NCI-H345 (cell line): Measurements from ENCODE around the gene PTGIS.

Source experiments
- DNase-seq: peaks from one replicate; lab custom pipeline; 2025; lab: John Stamatoyannopoulos, UW

The PTGIS gene

GRCh38 chr20:49469060-49469459, 98.9 kb downstream of the PTGIS start:
- DNase-seq = no peak

DNA sequence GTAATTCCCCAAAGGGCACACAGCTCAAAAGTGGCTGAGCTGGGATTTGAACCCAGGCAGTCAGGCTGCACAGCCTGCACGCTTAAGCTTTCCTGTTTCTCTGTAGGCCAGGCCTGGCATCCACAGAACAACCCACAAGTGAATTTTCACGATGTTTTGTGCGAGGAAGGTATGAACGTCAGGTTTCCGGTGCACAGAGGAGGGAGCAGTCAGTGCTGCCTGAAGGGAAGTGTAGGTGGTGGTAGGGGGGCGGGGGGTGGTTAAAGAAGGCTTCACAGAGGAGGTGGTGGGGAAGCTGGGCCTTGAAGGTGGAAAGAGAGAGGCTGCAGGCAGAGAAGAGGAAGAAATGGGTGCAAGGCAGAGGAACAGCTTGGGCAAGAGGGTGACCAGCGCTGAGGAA, 99.5 kb downstream of the PTGIS start:
- no peak for DNase-seq

GRCh38 chr20:49466114-49466912, 101.6 kb downstream of the PTGIS start:
- no peak for DNase-seq

GRCh38 chr20:49464556-49464955, 103.4 kb downstream of the PTGIS start:
- no peak for DNase-seq

GRCh38 chr20:49462626-49463025, 105.3 kb downstream of the PTGIS start:
- DNase-seq = no peak

- DNase-seq = no peak
Measured at GRCh38 chr20:49461894-49462620, 105.9 kb downstream of the PTGIS start.

DNA sequence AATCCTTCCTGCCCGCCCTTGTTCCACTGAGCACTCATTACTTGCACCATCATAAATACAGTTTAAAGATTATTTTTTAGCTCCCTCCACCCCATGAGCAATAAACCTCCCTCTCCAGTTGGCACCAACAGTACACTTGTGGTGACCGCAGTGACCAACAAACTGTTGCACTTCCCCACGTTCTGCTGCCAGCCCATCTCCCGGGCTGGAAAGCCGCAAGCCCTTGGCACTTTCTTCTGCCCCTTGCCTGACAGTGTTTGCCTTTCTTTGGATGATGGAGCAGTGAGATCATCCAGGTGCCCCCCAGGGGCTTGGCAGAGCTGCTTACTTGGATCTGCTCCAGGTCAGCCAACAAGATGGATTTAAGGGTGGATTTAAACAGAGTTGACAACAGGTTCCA, 107.0 kb downstream of the PTGIS start:
- DNase-seq = peak; percentile 70

DNA sequence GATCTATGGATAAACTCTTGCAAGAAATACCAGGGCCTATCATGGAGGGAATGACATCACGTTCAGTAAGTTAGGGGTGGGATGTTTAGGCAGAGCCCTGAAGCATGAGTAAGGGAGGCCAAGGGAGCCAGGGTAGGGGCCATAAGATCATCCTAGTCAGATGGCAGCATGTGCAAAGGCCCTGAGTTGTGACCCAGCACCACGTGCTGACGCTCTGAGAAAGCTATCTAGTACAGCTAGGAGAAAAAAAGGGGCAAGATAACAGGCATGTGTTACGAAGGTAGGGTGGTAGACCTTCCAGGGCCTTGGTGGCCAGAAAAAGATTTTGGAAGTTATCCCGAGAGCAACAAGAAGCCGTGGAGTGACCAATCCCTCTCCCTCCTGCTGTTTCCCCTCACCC, 107.8 kb downstream of the PTGIS start:
- no peak for DNase-seq

DNA sequence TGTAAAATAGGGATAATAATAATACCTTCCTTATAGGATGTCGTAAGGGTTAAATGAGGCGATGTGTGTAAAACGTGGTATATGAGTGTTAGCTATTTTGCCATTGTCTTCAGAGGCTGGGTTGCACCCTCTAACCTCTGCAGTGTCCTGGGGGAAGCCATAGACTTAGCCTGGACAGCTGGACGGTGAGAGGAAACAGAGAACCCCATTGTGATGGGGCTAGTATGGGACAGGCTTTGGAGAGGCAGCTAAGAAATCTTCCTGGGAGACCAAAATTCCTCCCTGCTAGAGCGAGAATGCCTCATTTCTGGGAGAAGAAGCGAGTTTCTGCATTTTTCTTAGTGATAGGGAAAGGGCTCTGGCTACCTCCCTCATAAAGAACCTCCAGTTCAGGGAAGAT, 108.3 kb downstream of the PTGIS start:
- no peak for DNase-seq

DNA sequence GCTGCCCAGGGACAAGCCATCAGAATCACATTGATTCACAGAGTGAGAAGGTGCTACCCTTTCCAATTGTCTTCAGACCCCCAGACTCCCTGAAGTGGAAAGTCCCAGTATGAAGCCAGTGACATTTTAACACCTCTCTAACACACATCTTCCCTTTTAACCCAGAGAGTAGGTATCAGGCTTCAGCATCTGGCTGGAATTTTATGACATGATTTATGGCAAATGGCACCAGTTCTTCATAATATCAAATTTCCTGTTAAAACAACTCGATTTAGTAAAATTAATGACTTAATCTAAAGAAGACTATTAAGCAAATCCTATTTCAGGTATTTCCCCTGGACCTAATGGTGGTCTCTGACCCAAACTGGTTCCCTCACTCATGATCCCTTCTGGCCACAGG, 110.5 kb downstream of the PTGIS start:
- no peak for DNase-seq

DNA sequence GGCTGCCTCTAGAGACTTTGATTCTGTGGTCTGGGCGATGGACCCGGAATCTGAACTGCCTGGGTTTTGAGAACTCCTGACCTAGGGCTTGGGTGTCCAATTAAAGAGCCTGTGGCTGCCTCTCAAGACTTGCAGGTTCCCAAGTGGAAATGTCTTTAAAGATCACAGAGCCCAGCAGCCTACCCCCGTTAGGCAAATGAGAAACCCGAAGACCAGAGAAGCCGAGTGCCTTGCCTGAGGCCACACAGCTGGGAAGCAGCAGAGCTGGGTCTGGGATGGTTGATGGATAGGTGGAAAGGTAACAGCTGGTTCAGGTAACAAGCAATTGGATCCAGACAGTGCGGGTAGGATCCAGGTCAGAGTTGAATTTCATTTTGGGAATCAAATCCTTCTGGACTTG, 111.3 kb downstream of the PTGIS start:
- DNase-seq = no peak

DNA sequence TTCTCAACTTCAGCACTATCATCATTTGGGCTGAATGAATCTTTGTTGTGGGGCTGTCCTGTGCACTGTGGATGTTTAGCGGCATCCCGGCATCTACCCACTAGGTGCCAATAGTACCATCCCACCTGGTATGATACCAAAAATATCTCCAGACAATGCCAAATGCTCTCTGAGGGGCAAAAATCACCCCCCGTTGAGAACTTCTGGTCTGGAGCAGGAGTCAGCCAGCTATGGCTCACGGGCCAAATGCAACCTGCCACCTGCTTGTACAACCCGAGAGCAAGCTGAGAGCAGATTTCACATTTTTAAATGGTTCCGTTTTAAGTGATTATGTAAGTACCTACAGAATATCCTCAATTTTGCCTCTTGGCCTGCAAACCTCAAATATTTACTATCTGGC, 112.2 kb downstream of the PTGIS start:
- DNase-seq = no peak
